Activated T-cell treated with anti-CD3 and anti-CD28 coated beads for 24 hours (primary cell): ENCODE results near the gene PTGR3.

Experiments
- DNase-seq: peaks from one replicate; pipeline ENCODE4 v3.0.0-alpha.2; 2020; ENCODE audit warnings: low read depth

The PTGR3 gene, protein sequence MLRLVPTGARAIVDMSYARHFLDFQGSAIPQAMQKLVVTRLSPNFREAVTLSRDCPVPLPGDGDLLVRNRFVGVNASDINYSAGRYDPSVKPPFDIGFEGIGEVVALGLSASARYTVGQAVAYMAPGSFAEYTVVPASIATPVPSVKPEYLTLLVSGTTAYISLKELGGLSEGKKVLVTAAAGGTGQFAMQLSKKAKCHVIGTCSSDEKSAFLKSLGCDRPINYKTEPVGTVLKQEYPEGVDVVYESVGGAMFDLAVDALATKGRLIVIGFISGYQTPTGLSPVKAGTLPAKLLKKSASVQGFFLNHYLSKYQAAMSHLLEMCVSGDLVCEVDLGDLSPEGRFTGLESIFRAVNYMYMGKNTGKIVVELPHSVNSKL

DNA sequence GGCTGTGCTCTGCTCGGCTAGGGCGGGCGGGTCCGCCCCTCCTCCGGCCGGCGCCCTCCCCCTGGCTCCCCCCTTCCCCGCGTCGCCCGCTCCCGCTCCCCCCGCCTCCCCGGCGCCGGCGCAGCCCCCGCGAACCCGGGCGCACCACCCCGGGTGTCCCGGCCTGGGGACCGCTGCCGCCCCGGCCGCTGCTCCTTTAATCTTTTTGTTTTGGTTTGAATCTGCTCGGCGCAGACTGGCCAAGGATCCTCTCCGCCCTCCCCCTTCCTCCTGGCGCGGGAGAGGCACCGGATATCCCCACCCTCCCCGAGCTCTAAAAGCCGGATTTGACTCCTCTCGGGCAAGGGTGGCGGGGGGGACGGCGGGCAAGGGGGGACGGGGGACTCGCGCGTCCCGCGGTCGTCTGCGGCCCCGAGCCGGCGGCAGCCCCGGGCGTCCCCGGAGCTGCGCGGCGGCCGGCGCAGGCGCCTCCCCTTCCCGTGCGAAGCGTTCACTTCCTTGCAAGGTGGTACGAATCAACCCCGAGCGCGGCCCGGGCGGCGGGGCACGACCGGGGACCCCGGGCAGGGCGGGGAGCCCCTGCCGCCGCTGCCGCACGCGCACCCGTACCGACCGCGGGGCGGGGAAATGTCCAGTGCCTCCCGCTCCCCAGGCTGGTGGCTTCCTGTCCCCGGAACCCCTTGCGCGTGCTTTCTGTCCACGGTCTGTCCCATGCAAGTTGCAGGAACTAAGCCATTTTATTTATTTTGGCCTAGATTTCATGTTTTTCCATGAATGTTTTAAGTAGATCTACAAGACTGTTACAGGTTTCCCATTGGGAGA lies at the start of gene PTGR3:
TSS of gene PTGR3 (minus strand) at position 11 of the 822 bp plus-strand sequence. CDS start 81 bp downstream, outside the sequence.
- DNase-seq, result peak; percentile 68

DNA sequence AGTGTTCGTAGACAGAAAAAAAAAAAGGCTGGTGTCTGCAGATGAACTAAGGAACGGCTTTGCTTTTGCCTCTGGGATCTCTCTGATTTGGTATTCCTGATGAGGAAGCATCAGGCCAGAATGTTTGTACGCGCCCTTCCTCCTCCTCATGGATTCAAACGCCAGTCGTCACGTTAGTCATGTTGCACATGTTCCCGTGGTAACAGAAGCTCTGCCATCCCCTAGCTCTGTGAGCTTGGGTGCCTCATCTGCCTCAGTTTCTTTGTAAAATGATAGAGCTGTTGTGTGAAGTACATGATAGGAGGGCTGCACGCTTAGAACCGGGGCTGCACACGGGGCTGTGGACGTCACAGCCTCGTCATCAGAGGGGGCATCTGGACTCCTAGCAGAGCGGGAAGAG lies 48.7 kb upstream of the PTGR3 start:
- DNase-seq, result no peak

DNA sequence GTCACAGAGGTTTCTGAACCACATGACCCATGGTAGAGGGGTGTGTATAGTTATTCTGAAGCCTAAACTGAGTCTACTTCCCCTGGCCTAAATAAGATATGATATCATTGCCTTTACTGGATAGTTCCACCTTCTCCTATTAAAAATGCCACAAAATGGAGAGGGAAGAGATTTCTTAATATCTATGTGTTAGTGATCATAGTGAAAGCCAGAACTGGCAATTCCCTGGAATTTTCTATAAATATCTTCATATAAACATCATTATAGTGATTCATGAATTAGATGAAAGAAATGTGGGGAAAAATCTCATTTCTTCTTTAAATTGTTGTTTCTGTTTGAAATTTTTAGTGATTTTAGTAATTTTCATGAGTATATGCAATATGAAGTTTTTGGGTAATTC lies 47.4 kb upstream of the PTGR3 start:
- DNase-seq, result no peak

DNA sequence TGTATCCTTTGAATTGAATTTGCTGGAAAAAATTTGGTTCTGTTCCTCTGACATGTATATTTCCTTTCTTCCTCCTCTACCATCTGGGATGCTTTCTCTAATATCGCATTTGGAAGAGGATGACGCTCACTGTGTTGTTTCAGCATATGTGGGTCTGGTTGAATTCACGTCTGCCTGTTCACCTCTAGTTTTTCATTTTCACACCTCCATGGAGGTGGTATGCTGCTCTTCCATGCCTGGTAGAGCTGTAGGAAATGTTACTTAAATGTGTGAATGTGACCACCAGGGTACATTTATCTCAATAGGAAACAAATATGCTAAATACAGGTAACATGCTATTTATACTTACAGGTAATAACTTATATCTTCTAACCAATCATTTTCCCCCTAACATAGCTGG lies 46.2 kb upstream of the PTGR3 start:
- DNase-seq, result no peak

DNA sequence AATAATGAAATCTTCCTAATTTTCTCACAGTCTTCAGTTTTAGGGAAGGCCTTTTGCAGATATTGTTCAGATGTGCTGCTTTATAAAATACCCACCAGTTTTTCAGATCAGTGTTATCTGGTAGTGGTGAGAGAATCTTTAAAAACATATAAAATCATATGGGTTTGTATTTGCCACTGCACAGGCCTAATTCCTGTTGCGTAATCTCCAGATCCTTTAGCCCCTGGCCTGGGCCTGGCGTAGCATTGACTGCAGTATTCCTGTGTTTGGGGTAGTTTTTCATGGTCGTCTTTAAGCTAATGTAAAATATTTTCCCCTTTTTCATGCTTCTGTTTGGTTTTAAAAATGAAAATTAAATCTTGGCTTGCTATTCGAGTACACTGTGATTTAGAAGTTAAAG lies 44.8 kb upstream of the PTGR3 start:
- no peak for DNase-seq

DNA sequence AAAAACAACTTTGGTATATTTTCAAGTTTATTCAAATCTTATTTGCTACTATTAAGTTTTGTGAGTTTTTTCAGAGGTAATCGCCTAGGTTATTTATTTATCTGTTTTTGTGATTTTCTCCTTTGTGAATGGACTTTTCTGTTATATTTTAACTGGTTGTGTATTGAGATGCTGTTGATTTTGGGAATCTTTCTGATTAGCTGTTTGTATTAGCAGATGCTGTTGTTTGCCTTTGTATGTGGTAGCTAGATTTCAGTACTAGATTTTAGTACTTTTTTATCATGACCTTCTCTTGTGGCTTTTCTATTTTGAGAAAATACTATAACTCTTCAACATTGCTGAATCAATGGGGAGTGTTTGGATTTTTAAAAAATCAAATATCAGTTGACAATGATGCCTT lies 44.1 kb upstream of the PTGR3 start:
- DNase-seq, result no peak

DNA sequence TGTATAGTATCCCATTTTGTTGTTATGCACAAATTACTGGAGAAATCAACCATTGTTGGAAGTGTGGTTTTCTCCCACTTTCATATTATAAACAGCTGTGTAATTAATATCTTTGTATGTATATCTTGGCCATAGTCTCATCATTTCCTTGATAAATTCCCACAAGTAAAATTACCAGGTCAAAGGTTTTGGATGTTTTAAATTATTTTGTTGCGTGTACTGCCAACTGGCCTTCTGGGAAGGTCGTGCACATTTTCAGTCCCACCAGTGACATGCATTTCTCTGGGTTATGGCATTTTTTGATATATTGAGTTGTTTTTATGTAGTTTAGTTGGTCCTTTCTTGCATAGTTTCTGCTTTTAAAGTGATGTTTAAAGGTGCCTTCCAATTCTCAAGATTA lies 43.2 kb upstream of the PTGR3 start:
- DNase-seq, result no peak

DNA sequence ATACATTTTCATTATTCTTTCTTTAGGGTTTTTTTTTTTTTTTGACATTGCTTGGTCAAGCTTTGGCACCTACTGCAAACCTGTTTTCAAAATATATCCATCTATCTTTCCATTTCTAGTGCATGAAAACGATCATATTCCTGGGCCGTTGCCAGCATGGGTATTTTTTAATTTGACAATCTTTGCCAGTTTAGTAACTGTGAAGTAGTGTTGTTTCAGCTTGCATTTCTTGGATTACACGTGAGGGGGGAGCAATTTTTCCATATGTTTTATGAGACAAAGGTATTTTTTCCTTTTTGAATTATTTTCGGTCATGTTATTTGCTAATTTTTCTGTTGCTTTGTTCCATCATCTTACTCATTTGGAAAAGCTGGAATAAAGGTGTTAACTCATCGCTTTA lies 42.5 kb upstream of the PTGR3 start:
- no peak for DNase-seq

DNA sequence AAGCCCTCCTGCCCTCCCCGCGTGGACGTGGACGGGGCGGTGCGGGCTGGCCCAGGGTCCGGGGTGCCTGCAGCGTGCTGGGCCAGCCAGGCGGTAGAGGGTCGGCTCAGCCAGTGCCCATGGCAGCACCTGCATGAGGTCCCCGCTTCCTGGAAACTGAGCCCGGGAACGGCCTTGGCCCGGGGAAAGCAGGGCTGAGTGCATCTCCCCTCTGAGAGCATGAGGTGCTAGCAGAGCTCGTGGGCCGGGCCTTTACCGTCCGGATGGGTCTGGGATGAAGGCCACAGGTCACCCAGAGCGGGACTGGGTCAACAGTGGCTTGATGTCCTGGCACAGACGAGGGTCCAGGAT lies 41.5 kb upstream of the PTGR3 start:
- DNase-seq, result no peak

DNA sequence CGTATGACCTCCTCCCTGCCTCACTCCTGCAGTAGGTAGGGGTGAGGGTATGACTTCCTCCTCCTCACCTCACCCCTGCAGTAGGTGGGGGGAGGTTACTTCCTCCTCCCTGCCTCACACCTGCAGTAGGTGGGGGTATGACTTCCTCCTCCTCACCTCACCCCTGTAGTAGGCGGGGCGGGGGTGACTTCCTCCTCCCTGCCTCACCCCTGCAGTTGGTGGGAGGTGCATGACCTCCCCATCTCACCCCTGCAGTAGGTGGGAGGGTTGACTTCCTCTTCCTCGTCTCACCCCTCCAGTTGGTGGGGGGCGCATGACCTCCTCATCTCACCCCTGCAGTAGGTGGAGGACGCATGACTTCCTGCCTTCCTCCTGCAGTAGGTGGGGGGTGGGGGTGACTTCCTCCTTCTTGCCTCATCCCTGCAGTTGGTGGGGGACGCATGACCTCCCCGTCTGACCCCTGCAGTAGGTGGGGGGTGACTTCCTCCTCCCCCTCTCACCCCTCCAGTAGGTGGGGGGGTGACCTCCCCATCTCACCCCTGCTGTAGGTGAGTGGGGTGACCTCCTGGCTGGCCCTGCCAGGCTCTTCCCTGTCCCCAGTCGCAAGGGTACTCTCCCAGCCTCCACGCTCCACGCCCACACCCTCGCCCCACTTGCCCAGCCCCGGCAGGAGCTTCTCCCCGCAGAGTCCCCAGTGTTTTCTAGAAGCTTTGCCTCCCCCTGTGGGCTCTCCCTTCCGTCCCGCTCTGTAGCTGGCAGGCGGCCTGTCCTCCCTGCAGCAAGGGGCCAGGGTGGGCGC lies 40.9 kb upstream of the PTGR3 start:
- no peak for DNase-seq

DNA sequence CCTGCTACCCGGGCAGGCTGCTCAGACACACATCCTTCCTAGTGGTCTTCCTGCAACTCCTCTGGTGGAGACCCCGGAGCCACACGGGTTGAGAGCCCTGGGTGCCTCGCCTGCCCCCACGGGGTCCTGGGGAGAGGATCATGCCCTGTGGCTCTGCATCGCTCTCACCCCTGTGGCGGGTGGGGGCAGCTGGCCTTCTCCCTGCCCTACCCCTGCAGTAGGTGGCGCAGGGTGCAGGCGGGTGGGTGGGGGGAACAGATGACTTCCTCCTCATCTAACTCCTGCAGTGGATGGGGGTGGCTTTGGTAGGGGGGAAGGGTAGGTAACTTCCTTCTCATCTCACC lies 40.2 kb upstream of the PTGR3 start:
- no peak for DNase-seq

DNA sequence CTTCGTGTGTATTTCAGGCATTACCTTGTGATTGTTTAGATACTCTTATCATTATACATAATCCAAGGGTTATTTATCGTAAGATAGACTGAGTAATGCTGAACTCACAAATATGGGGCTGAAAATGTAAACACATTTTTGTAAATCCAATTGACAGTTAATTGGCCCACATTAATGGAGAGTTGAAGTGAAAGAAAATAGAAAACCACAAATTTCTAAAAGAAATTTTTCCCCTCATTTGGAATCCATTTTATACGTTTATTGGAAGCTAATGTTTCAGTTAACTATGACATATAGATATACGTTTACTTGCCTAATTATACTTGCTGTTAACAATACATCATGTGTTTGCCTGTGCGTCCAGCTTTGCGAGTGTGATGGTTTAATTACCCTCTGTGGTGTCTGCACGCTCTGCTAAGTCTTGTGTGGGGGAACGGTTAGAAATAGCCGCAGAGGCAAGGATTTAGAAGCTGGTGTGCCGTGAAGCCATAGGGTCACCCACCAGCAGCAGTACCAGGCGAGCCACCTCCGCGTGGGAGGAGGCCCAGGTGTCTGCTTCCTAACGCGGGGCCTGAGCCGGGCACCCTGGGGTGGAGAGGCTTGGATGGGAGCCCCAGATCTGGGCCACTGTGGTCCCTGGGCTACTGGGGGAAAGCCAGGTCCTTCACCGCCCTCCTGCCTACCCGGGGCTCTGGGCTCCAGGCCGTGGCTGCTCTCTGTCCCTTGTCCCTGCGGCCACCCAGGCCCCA lies 39.7 kb upstream of the PTGR3 start:
- DNase-seq, result no peak

DNA sequence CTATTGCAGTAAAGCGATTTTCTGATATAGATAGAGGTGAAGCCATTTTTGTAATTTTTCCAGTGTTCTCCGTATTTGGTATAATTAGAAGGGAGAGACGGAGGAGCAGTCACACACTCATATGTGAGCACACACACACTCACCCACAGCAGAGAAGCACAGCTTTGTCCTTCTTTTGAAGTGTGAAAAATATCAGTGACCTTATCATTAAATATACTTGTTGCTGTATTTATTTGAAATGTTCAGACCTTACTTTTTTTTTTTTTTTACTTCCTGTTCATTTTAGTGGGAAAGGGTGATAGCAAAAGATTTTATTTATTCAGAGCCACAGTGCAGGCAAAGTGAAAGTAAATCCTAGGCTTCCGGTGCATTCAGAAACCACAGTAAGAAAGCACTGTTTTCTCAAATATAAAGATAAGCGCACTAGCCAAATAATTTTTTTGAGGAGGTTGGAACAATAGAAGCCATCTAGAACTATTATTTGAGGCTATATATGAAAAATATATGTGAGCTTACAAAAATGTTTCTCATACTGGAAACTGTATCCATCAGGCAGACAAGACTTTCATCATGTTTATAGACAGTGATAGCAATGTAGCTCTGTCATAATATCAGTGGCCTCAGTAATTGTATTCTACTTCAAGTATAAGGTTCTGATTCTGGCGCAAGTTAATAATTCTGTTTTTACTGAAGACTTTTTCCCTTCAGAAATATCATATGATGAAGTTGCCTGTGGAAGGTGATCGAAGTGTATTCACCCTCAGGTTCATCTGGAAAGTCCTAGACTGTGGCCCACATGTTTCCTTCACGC lies 38.9 kb upstream of the PTGR3 start:
- no peak for DNase-seq

DNA sequence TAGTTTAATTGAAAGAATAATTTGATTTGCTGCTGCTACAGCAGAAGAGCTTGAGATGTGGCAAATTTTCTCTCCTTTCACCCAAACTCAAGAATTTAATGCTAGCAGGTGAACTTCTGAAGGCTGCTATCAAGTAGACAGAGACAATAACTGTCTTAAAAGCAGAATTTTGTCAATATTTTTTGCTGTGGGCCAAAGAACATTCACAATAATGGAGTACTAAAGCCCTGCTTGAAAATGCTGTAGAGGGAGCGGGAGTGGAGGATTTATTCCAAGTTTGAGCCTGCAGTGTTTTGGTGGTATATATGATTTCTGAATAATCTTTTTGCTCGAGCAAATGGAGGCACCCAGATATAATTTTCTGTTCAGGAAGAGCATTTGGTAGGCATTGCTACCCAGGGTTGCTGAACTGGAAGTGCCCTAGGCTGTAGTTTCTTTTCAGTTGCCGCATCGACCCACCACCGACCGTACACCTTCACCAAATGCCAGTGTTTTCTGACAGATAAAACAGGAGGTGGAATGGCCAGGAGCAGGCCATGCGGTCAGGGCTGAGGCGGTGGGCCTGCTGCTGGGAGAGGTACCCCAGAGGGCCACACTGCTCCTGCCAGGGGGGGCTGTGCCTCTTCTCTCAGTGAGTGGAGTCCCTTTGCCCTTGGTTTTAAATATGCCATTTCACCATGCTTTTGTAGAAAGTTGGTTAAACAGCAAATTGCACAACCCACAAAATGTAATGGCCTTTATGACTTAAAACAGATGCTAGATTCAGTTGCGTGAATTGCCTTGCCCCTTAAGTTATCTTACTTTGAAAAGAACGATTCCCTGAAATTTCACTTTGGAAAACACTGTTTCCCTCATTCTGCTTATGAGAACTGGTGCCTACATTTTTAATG lies 38.0 kb upstream of the PTGR3 start:
- DNase-seq, result no peak

DNA sequence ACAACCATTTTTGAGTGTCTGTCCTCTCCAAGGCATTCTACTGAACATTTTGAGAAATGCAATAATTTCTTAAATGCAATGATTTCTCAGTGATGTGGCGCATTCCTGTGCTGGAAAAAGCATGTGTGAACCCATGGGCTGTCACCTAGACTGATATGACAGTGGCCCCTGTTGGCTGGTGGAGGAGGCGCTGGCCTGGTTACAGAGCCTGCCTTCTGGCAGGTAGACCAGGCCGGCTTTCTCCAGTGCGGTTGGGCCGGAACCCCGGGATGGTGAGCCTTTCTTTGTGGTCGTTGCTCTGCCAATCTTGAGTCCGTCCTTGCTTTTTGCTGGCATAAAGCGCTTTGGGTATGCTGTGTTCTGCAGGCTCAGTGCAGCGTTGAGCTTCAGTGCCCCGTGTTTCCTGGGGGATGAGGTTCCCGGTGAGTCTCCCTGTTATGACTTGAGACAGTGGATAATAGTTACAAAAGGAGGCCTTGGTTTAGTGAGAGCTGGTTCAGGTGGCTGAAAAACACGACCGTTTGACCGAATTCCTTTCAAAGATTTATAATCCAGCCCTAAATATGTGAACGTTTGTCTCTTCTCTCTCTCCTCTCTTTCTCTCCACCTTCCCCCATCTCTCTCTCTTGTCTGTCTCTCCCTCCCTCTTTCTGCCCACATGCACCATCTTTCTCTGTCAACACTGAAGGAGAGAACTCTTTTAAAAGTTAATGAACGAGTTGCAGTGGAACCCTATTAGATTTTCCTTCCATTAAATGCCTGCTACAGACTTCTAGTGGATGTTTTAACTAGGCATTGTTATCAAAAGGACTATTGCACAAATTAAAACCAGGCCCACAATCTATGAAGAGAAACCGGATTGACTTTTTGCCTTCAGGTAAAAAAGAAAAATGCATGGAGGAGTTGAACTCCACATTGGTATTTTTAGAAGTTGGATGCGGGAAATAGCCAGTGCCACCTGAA lies 35.7 kb upstream of the PTGR3 start:
- no peak for DNase-seq

DNA sequence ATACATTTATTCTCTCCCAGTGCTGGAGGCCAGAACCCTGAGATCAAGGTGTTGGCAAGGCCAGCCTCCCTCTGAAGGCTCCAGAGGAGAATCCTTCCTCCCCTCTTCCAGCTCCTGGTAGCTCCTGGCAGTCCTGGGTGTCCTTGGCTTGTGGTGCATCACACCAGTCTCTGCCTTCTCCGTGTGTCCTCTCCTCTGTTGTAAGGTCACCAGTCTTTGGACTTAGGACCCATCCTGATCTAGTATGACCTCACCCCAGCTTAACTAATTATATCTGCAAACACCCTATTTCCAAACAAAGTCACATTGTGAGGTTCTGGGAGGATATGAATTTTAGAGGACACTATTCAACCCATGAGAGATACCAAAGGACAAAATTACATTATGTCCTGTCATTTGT lies 32.8 kb upstream of the PTGR3 start:
- no peak for DNase-seq

DNA sequence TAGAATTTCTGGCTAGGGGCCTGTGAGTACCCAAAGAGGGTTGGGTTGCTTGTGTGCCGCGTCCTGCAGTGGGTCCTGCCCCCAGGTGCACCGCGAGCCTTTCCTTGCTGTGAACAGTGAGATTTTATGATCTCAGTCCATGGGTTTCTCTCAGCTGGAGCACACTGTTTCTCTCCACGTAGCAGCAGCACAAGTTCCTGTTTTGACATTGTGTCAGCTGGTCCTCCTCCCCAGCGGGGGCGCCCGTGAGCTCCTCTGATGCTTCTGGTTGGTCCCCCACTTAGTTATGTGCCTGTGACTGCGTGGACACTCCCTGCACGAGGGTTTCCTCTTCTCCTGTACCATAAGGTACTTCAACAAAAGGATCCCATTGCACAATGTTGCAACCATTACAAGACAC lies 31.5 kb upstream of the PTGR3 start:
- no peak for DNase-seq

DNA sequence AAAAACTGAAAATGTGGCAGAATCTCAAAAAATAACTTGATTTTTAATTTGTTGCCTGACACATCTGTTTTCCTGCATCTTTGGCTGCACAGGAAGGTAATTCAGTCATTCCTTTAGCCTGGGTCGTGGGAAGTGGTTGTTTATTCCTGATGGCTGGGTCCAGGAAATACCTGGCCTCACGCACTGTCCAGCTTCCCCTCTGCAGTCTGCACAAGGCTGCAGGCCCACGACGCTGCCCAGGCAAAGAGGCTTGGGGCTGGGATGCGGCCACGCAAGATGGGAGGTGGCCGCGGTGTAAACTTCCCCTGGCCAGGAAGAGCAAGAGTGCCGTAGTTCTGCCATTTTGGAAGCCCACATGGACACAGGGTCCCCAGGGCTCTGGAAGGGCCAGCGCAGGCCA lies 29.8 kb upstream of the PTGR3 start:
- no peak for DNase-seq

DNA sequence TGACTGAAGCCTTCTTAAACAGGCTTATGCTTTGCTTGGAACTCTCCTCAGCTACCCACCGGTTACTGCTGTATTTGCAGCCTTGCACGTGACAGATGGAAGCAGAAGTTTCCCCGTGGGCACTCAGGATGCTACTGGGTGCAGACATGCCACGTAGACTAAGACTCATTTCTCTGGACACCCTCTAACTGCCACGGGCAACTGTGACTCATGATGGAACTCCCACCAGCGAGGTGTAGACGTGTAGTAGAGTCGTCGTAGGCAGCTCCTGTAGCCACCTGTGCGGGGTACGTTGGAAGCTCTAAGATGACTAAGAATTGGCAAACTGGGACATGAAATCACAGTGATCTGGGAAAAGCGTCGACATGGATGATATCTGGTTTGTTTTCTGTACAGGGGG lies 29.2 kb upstream of the PTGR3 start:
- no peak for DNase-seq
